Activated T-cell treated with anti-CD3 and anti-CD28 coated beads, Interleukin-2, amount 50 U/mL, for 24 hours (primary cell): Measurements from ENCODE around the gene RASL10A.

Source experiments
- DNase-seq: peaks from one replicate; pipeline ENCODE4 v3.0.0-alpha.2; 2020
- H3K27ac Mint-ChIP-seq: 2 replicates; pipeline ENCODE4 v1.8.0; 2020; ENCODE audit warnings: mild to moderate bottlenecking, mixed read lengths
- H3K27me3 Mint-ChIP-seq: 2 replicates; pipeline ENCODE4 v1.8.0; 2020; ENCODE audit warnings: mixed read lengths
- H3K36me3 Mint-ChIP-seq: 2 replicates; pipeline ENCODE4 v1.8.0; 2020; ENCODE audit warnings: low read depth, mixed read lengths
- H3K4me1 Mint-ChIP-seq: 2 replicates; pipeline ENCODE4 v1.8.0; 2020; ENCODE audit warnings: low read depth, mixed read lengths
- H3K4me3 Mint-ChIP-seq: 2 replicates; pipeline ENCODE4 v1.8.0; 2020; ENCODE audit warnings: mild to moderate bottlenecking, moderate library complexity, mixed read lengths
- H3K9me3 Mint-ChIP-seq: 2 replicates; pipeline ENCODE4 v1.8.0; 2020; ENCODE audit warnings: mixed read lengths

The RASL10A gene

GRCh38 chr22:29331658-29332300, 16.3 kb upstream of the RASL10A start:
- no peak overlapping the region for H3K27ac Mint-ChIP-seq
- no peaks in the 10 kb centered on the region for H3K9me3 Mint-ChIP-seq
- H3K27me3 Mint-ChIP-seq, result no peaks in the 10 kb centered on the region
- no peaks in the 10 kb centered on the region for H3K4me1 Mint-ChIP-seq
- no peak overlapping the region for H3K4me3 Mint-ChIP-seq
- DNase-seq, result no peak
- peaks cover 84% of the 10 kb centered on the region for H3K36me3 Mint-ChIP-seq

GRCh38 chr22:29331213-29331612, 15.7 kb upstream of the RASL10A start:
- H3K27me3 Mint-ChIP-seq, result no peaks in the 10 kb centered on the region
- H3K27ac Mint-ChIP-seq, result no peak overlapping the region
- no peaks in the 10 kb centered on the region for H3K4me1 Mint-ChIP-seq
- peaks cover 83% of the 10 kb centered on the region for H3K36me3 Mint-ChIP-seq
- no peaks in the 10 kb centered on the region for H3K9me3 Mint-ChIP-seq
- DNase-seq, result no peak
- H3K4me3 Mint-ChIP-seq, result no peak overlapping the region

- Mint-ChIP-seq H3K4me3 (no peak overlapping the region), H3K36me3 (peaks cover 79% of the 10 kb centered on the region), H3K9me3 (no peaks in the 10 kb centered on the region), H3K27me3 (no peaks in the 10 kb centered on the region), H3K4me1 (no peaks in the 10 kb centered on the region), H3K27ac (no peak overlapping the region)
- no peak for DNase-seq
Observed at GRCh38 chr22:29330753-29331152, 15.3 kb upstream of the RASL10A start.

- no peak for DNase-seq
- H3K36me3 Mint-ChIP-seq, result peaks cover 74% of the 10 kb centered on the region
- H3K4me1 Mint-ChIP-seq, result no peaks in the 10 kb centered on the region
- H3K4me3 Mint-ChIP-seq, result no peak overlapping the region
- H3K27ac Mint-ChIP-seq, result no peak overlapping the region
- no peaks in the 10 kb centered on the region for H3K9me3 Mint-ChIP-seq
- no peaks in the 10 kb centered on the region for H3K27me3 Mint-ChIP-seq
Observed at GRCh38 chr22:29330291-29330690, 14.8 kb upstream of the RASL10A start.

- DNase-seq, result no peak
- Mint-ChIP-seq H3K4me1 (no peaks in the 10 kb centered on the region), H3K27me3 (no peaks in the 10 kb centered on the region), H3K27ac (no peak overlapping the region), H3K9me3 (no peaks in the 10 kb centered on the region), H3K36me3 (peaks cover 67% of the 10 kb centered on the region), H3K4me3 (no peak overlapping the region)
Observed at GRCh38 chr22:29329581-29329980, 14.1 kb upstream of the RASL10A start.

- H3K27me3 Mint-ChIP-seq, result no peaks in the 10 kb centered on the region
- no peak overlapping the region for H3K4me3 Mint-ChIP-seq
- peaks cover 60% of the 10 kb centered on the region for H3K36me3 Mint-ChIP-seq
- no peak for DNase-seq
- H3K4me1 Mint-ChIP-seq, result no peaks in the 10 kb centered on the region
- no peaks in the 10 kb centered on the region for H3K9me3 Mint-ChIP-seq
- no peak overlapping the region for H3K27ac Mint-ChIP-seq
Observed at GRCh38 chr22:29328566-29329500, 13.3 kb upstream of the RASL10A start.

- DNase-seq, result no peak
- Mint-ChIP-seq H3K4me3 (no peak overlapping the region), H3K27ac (no peak overlapping the region), H3K4me1 (no peaks in the 10 kb centered on the region), H3K36me3 (peaks cover 52% of the 10 kb centered on the region), H3K27me3 (no peaks in the 10 kb centered on the region), H3K9me3 (no peaks in the 10 kb centered on the region)
Observed at GRCh38 chr22:29328055-29328454, 12.6 kb upstream of the RASL10A start.

- no peaks in the 10 kb centered on the region for H3K4me1 Mint-ChIP-seq
- H3K36me3 Mint-ChIP-seq, result peaks cover 48% of the 10 kb centered on the region
- no peak overlapping the region for H3K27ac Mint-ChIP-seq
- no peaks in the 10 kb centered on the region for H3K27me3 Mint-ChIP-seq
- H3K4me3 Mint-ChIP-seq, result no peak overlapping the region
- H3K9me3 Mint-ChIP-seq, result no peaks in the 10 kb centered on the region
- no peak for DNase-seq
Observed at GRCh38 chr22:29327089-29327764, 11.7 kb upstream of the RASL10A start.

- no peaks in the 10 kb centered on the region for H3K9me3 Mint-ChIP-seq
- no peaks in the 10 kb centered on the region for H3K4me1 Mint-ChIP-seq
- no peak for DNase-seq
- H3K36me3 Mint-ChIP-seq, result peaks cover 40% of the 10 kb centered on the region
- H3K27ac Mint-ChIP-seq, result no peak overlapping the region
- no peak overlapping the region for H3K4me3 Mint-ChIP-seq
- H3K27me3 Mint-ChIP-seq, result no peaks in the 10 kb centered on the region
Observed at GRCh38 chr22:29326481-29326880, 11.0 kb upstream of the RASL10A start.

- Mint-ChIP-seq H3K9me3 (no peaks in the 10 kb centered on the region), H3K27ac (no peak overlapping the region), H3K27me3 (no peaks in the 10 kb centered on the region), H3K4me3 (no peak overlapping the region), H3K4me1 (no peaks in the 10 kb centered on the region), H3K36me3 (peaks cover 34% of the 10 kb centered on the region)
- DNase-seq, result no peak
Observed at GRCh38 chr22:29325785-29326315, 10.4 kb upstream of the RASL10A start.

- Mint-ChIP-seq H3K27ac (no peak overlapping the region), H3K27me3 (no peaks in the 10 kb centered on the region), H3K4me1 (no peaks in the 10 kb centered on the region), H3K36me3 (peaks cover 30% of the 10 kb centered on the region), H3K4me3 (no peak overlapping the region), H3K9me3 (no peaks in the 10 kb centered on the region)
- DNase-seq, result no peak
Observed at GRCh38 chr22:29325356-29325755, 9.9 kb upstream of the RASL10A start.

GRCh38 chr22:29323641-29324040, 8.1 kb upstream of the RASL10A start:
- H3K36me3 Mint-ChIP-seq, result peaks cover 14% of the 10 kb centered on the region
- H3K4me3 Mint-ChIP-seq, result no peak overlapping the region
- no peak for DNase-seq
- H3K4me1 Mint-ChIP-seq, result no peaks in the 10 kb centered on the region
- no peaks in the 10 kb centered on the region for H3K27me3 Mint-ChIP-seq
- no peak overlapping the region for H3K27ac Mint-ChIP-seq
- H3K9me3 Mint-ChIP-seq, result no peaks in the 10 kb centered on the region

GRCh38 chr22:29320546-29320945, 5.0 kb upstream of the RASL10A start:
- H3K36me3 Mint-ChIP-seq, result no peaks in the 10 kb centered on the region
- peaks cover 13% of the 10 kb centered on the region for H3K27me3 Mint-ChIP-seq
- H3K4me3 Mint-ChIP-seq, result no peak overlapping the region
- no peak overlapping the region for H3K27ac Mint-ChIP-seq
- H3K4me1 Mint-ChIP-seq, result no peaks in the 10 kb centered on the region
- no peak for DNase-seq
- H3K9me3 Mint-ChIP-seq, result no peaks in the 10 kb centered on the region

GRCh38 chr22:29319072-29319471, 3.6 kb upstream of the RASL10A start:
- peaks cover 21% of the 10 kb centered on the region for H3K27me3 Mint-ChIP-seq
- no peaks in the 10 kb centered on the region for H3K9me3 Mint-ChIP-seq
- H3K27ac Mint-ChIP-seq, result no peak overlapping the region
- peaks cover 8% of the 10 kb centered on the region for H3K4me1 Mint-ChIP-seq
- H3K4me3 Mint-ChIP-seq, result no peak overlapping the region
- H3K36me3 Mint-ChIP-seq, result no peaks in the 10 kb centered on the region
- no peak for DNase-seq
